ENCODE results near the gene ANKRD55. TPM values are rescaled to one million over a fixed set of nuclear protein-coding genes. Genes with fewer than 3 reads are reported as not detected.
A peak's percentile ranks its signal among the peaks of the same experiment; 100 is the strongest.

The ANKRD55 gene
- total RNA-seq, 2 experiments from 2014 or later, result 0.23 to 0.50 TPM

GRCh38 chr5:56070851-56071465, 162.2 kb downstream of the ANKRD55 start:
- Mint-ChIP-seq H3K4me3 (no peak overlapping the region), H3K27ac (peak overlapping the region; percentile 59), H3K4me1 (peaks cover 61% of the 10 kb centered on the region), H3K36me3 (peaks cover 4% of the 10 kb centered on the region), H3K9me3 (peaks cover 3% of the 10 kb centered on the region), H3K27me3 (no peaks in the 10 kb centered on the region)
- no peak for DNase-seq

GRCh38 chr5:56069652-56070226, 163.4 kb downstream of the ANKRD55 start:
- no peak overlapping the region for H3K27ac Mint-ChIP-seq
- H3K9me3 Mint-ChIP-seq, result peaks cover 3% of the 10 kb centered on the region
- H3K4me1 Mint-ChIP-seq, result peaks cover 65% of the 10 kb centered on the region
- H3K36me3 Mint-ChIP-seq, result peaks cover 4% of the 10 kb centered on the region
- no peak overlapping the region for H3K4me3 Mint-ChIP-seq
- no peak for DNase-seq
- no peaks in the 10 kb centered on the region for H3K27me3 Mint-ChIP-seq

- Mint-ChIP-seq H3K4me3 (no peak overlapping the region), H3K27ac (no peak overlapping the region), H3K4me1 (peaks cover 60% of the 10 kb centered on the region), H3K9me3 (peaks cover 1% of the 10 kb centered on the region), H3K27me3 (no peaks in the 10 kb centered on the region), H3K36me3 (no peaks in the 10 kb centered on the region)
- no peak for DNase-seq
Observed at GRCh38 chr5:56066931-56067450, 166.1 kb downstream of the ANKRD55 start.

GRCh38 chr5:56064984-56065383, 168.1 kb downstream of the ANKRD55 start:
- H3K27ac Mint-ChIP-seq, result no peak overlapping the region
- peaks cover 4% of the 10 kb centered on the region for H3K9me3 Mint-ChIP-seq
- H3K4me1 Mint-ChIP-seq, result peaks cover 52% of the 10 kb centered on the region
- H3K36me3 Mint-ChIP-seq, result peaks cover 2% of the 10 kb centered on the region
- no peak for DNase-seq
- no peak overlapping the region for H3K4me3 Mint-ChIP-seq
- no peaks in the 10 kb centered on the region for H3K27me3 Mint-ChIP-seq

- Mint-ChIP-seq H3K27ac (peak overlapping the region; percentile 38), H3K36me3 (peaks cover 5% of the 10 kb centered on the region), H3K27me3 (no peaks in the 10 kb centered on the region), H3K4me3 (peak overlapping the region; percentile 6), H3K4me1 (peaks cover 69% of the 10 kb centered on the region), H3K9me3 (peaks cover 11% of the 10 kb centered on the region)
- peak; percentile 70 for DNase-seq
Observed at GRCh38 chr5:56060276-56061110, 172.6 kb downstream of the ANKRD55 start.

GRCh38 chr5:56059854-56060253, 173.3 kb downstream of the ANKRD55 start:
- no peak overlapping the region for H3K27ac Mint-ChIP-seq
- no peak for DNase-seq
- H3K4me3 Mint-ChIP-seq, result no peak overlapping the region
- no peaks in the 10 kb centered on the region for H3K27me3 Mint-ChIP-seq
- peaks cover 67% of the 10 kb centered on the region for H3K4me1 Mint-ChIP-seq
- H3K36me3 Mint-ChIP-seq, result peaks cover 5% of the 10 kb centered on the region
- peaks cover 14% of the 10 kb centered on the region for H3K9me3 Mint-ChIP-seq

GRCh38 chr5:56056875-56057274, 176.3 kb downstream of the ANKRD55 start:
- Mint-ChIP-seq H3K9me3 (peaks cover 25% of the 10 kb centered on the region), H3K36me3 (peaks cover 11% of the 10 kb centered on the region), H3K27me3 (no peaks in the 10 kb centered on the region), H3K27ac (peak overlapping the region; percentile 71), H3K4me3 (peak overlapping the region; percentile 32), H3K4me1 (peaks cover 63% of the 10 kb centered on the region)
- DNase-seq, result no peak

GRCh38 chr5:56055859-56056258, 177.3 kb downstream of the ANKRD55 start:
- H3K27ac Mint-ChIP-seq, result peak overlapping the region; percentile 5
- H3K4me3 Mint-ChIP-seq, result no peak overlapping the region
- peaks cover 21% of the 10 kb centered on the region for H3K9me3 Mint-ChIP-seq
- no peak for DNase-seq
- no peaks in the 10 kb centered on the region for H3K27me3 Mint-ChIP-seq
- H3K4me1 Mint-ChIP-seq, result peaks cover 67% of the 10 kb centered on the region
- H3K36me3 Mint-ChIP-seq, result peaks cover 10% of the 10 kb centered on the region

GRCh38 chr5:56055287-56055686, 177.8 kb downstream of the ANKRD55 start:
- DNase-seq, result no peak
- H3K4me1 Mint-ChIP-seq, result peaks cover 65% of the 10 kb centered on the region
- no peak overlapping the region for H3K4me3 Mint-ChIP-seq
- peak overlapping the region; percentile 32 for H3K27ac Mint-ChIP-seq
- peaks cover 10% of the 10 kb centered on the region for H3K36me3 Mint-ChIP-seq
- H3K9me3 Mint-ChIP-seq, result peaks cover 21% of the 10 kb centered on the region
- H3K27me3 Mint-ChIP-seq, result no peaks in the 10 kb centered on the region

GRCh38 chr5:56054666-56055065, 178.5 kb downstream of the ANKRD55 start:
- no peaks in the 10 kb centered on the region for H3K27me3 Mint-ChIP-seq
- H3K27ac Mint-ChIP-seq, result no peak overlapping the region
- peaks cover 10% of the 10 kb centered on the region for H3K36me3 Mint-ChIP-seq
- peaks cover 21% of the 10 kb centered on the region for H3K9me3 Mint-ChIP-seq
- peaks cover 66% of the 10 kb centered on the region for H3K4me1 Mint-ChIP-seq
- no peak for DNase-seq
- H3K4me3 Mint-ChIP-seq, result no peak overlapping the region

- peaks cover 21% of the 10 kb centered on the region for H3K9me3 Mint-ChIP-seq
- DNase-seq, result no peak
- peaks cover 10% of the 10 kb centered on the region for H3K36me3 Mint-ChIP-seq
- H3K4me1 Mint-ChIP-seq, result peaks cover 59% of the 10 kb centered on the region
- no peaks in the 10 kb centered on the region for H3K27me3 Mint-ChIP-seq
- no peak overlapping the region for H3K27ac Mint-ChIP-seq
- no peak overlapping the region for H3K4me3 Mint-ChIP-seq
Observed at GRCh38 chr5:56053363-56053762, 179.8 kb downstream of the ANKRD55 start.

GRCh38 chr5:56052735-56053134, 180.4 kb downstream of the ANKRD55 start:
- no peak for DNase-seq
- Mint-ChIP-seq H3K27me3 (no peaks in the 10 kb centered on the region), H3K9me3 (peaks cover 21% of the 10 kb centered on the region), H3K4me3 (no peak overlapping the region), H3K27ac (no peak overlapping the region), H3K36me3 (peaks cover 10% of the 10 kb centered on the region), H3K4me1 (peaks cover 55% of the 10 kb centered on the region)

GRCh38 chr5:56050551-56051255, 182.4 kb downstream of the ANKRD55 start:
- Mint-ChIP-seq H3K4me1 (peaks cover 38% of the 10 kb centered on the region), H3K27me3 (no peaks in the 10 kb centered on the region), H3K36me3 (peaks cover 8% of the 10 kb centered on the region), H3K4me3 (peak overlapping the region; percentile 60), H3K27ac (peak overlapping the region; percentile 87), H3K9me3 (peaks cover 17% of the 10 kb centered on the region)
- no peak for DNase-seq
